HEK293 (cell line): Measurements from ENCODE around the gene ROM1.
A peak's percentile ranks its signal among the peaks of the same experiment; 100 is the strongest.

Experiments
- HIC1 ChIP-seq: fragments of 450-650 bp; formaldehyde crosslinking; IDR thresholded peaks from 2 replicates; pipeline ENCODE4 v1.5.1; 2016; ENCODE audit warnings: missing biosample characterization, missing genetic modification characterization
- KLF1 ChIP-seq: fragments of 450-650 bp; formaldehyde crosslinking; IDR thresholded peaks from 2 replicates; pipeline ENCODE4 v1.5.1; 2016; ENCODE audit warnings: missing biosample characterization, missing genetic modification characterization
- MYNN ChIP-seq: fragments of 450-650 bp; formaldehyde crosslinking; IDR thresholded peaks from 2 replicates; pipeline ENCODE4 v1.5.1; 2016; ENCODE audit warnings: missing biosample characterization, missing genetic modification characterization, borderline replicate concordance
- OVOL3 ChIP-seq: fragments of 450-650 bp; formaldehyde crosslinking; IDR thresholded peaks from 2 replicates; pipeline ENCODE4 v1.5.1; 2016; ENCODE audit warnings: missing biosample characterization, missing genetic modification characterization
- RBAK ChIP-seq: fragments of 450-650 bp; formaldehyde crosslinking; IDR thresholded peaks from 2 replicates; pipeline ENCODE4 v1.5.1; 2016; ENCODE audit warnings: missing biosample characterization, missing genetic modification characterization
- SALL2 ChIP-seq: fragments of 450-650 bp; formaldehyde crosslinking; IDR thresholded peaks from 2 replicates; pipeline ENCODE4 v1.5.0; 2017; ENCODE audit warnings: missing biosample characterization, mild to moderate bottlenecking, missing genetic modification characterization, borderline replicate concordance
- SCRT2 ChIP-seq: fragments of 450-650 bp; formaldehyde crosslinking; IDR thresholded peaks from 2 replicates; pipeline ENCODE4 v1.5.1; 2016; ENCODE audit warnings: missing biosample characterization, missing genetic modification characterization
- SETDB1 ChIP-seq: IDR thresholded peaks from one replicate; pipeline ENCODE4 v1.6.1; 2017; ENCODE audit warnings: mild to moderate bottlenecking, low read length, moderate library complexity, mixed read lengths; ENCODE audit not compliant: insufficient read length
- ZBTB48 ChIP-seq: fragments of 450-650 bp; formaldehyde crosslinking; IDR thresholded peaks from 2 replicates; pipeline ENCODE4 v1.5.1; 2016; ENCODE audit warnings: missing biosample characterization, missing genetic modification characterization
- ZFP3 ChIP-seq: fragments of 450-650 bp; formaldehyde crosslinking; IDR thresholded peaks from 2 replicates; pipeline ENCODE4 v1.5.1; 2016; ENCODE audit warnings: low read depth, missing biosample characterization, missing genetic modification characterization
- ZNF146 ChIP-seq: fragments of 450-650 bp; formaldehyde crosslinking; IDR thresholded peaks from 2 replicates; pipeline ENCODE4 v1.5.1; 2016; ENCODE audit warnings: missing biosample characterization, missing genetic modification characterization
- ZNF155 ChIP-seq: fragments of 450-650 bp; formaldehyde crosslinking; IDR thresholded peaks from 2 replicates; pipeline ENCODE4 v1.5.1; 2016; ENCODE audit warnings: missing biosample characterization, missing genetic modification characterization
- ZNF18 ChIP-seq: fragments of 450-650 bp; formaldehyde crosslinking; IDR thresholded peaks from 2 replicates; pipeline ENCODE4 v1.5.1; 2016; ENCODE audit warnings: missing biosample characterization, missing genetic modification characterization
- ZNF239 ChIP-seq: fragments of 450-650 bp; formaldehyde crosslinking; IDR thresholded peaks from 2 replicates; pipeline ENCODE4 v1.5.1; 2016; ENCODE audit warnings: missing biosample characterization, missing genetic modification characterization
- ZNF274 ChIP-seq, 2 experiments: fragments of 200-500 bp in 1 of 2; fragments of 450-650 bp in 1 of 2; sonication (Bioruptor generic) in 1 of 2; formaldehyde crosslinking in 1 of 2; IDR thresholded peaks; 2 replicates each; pipeline versions ENCODE4 v1.5.1 to v1.6.1; 2014 to 2016; ENCODE audit warnings: borderline replicate concordance in 1 of 2, inconsistent platforms in 1 of 2, low read length in 1 of 2, missing biosample characterization in 1 of 2, missing genetic modification characterization in 1 of 2
- ZNF292 ChIP-seq: fragments of 450-650 bp; formaldehyde crosslinking; IDR thresholded peaks from 2 replicates; pipeline ENCODE4 v1.5.1; 2016; ENCODE audit warnings: low read depth, missing biosample characterization, missing genetic modification characterization, borderline replicate concordance
- ZNF341 ChIP-seq: fragments of 450-650 bp; formaldehyde crosslinking; IDR thresholded peaks from 2 replicates; pipeline ENCODE4; 2016; ENCODE audit warnings: low read depth, missing biosample characterization, missing genetic modification characterization
- ZNF404 ChIP-seq: fragments of 450-650 bp; formaldehyde crosslinking; IDR thresholded peaks from 2 replicates; pipeline ENCODE4 v1.5.1; 2017; ENCODE audit warnings: missing biosample characterization, missing genetic modification characterization
- ZNF473 ChIP-seq: fragments of 450-650 bp; formaldehyde crosslinking; IDR thresholded peaks from 2 replicates; pipeline ENCODE4 v1.5.1; 2017; ENCODE audit warnings: missing biosample characterization, missing genetic modification characterization
- ZNF514 ChIP-seq: fragments of 450-650 bp; formaldehyde crosslinking; IDR thresholded peaks from 2 replicates; pipeline ENCODE4 v1.5.1; 2016; ENCODE audit warnings: missing biosample characterization, missing genetic modification characterization
- ZNF549 ChIP-seq: fragments of 450-650 bp; IDR thresholded peaks from 2 replicates; pipeline ENCODE4 v1.5.1; 2018; ENCODE audit warnings: missing biosample characterization, missing genetic modification characterization, mild to moderate bottlenecking, inconsistent platforms, moderate library complexity
- ZNF571 ChIP-seq: fragments of 450-650 bp; formaldehyde crosslinking; IDR thresholded peaks from 2 replicates; pipeline ENCODE4 v1.5.0; 2017; ENCODE audit warnings: missing biosample characterization, missing genetic modification characterization
- ZNF600 ChIP-seq: fragments of 450-650 bp; formaldehyde crosslinking; IDR thresholded peaks from 2 replicates; pipeline ENCODE4 v1.5.1; 2016; ENCODE audit warnings: missing biosample characterization, missing genetic modification characterization
- ZNF626 ChIP-seq: fragments of 450-650 bp; sonication (Bioruptor Pico); formaldehyde crosslinking; IDR thresholded peaks from 2 replicates; pipeline ENCODE4 v1.5.1; 2018; ENCODE audit warnings: missing biosample characterization, missing genetic modification characterization, inconsistent platforms
- ZNF670 ChIP-seq: fragments of 450-650 bp; formaldehyde crosslinking; IDR thresholded peaks from 2 replicates; pipeline ENCODE4 v1.5.1; 2016; ENCODE audit warnings: missing biosample characterization, missing genetic modification characterization, low read depth
- ZNF776 ChIP-seq: fragments of 450-650 bp; formaldehyde crosslinking; IDR thresholded peaks from 2 replicates; pipeline ENCODE4 v1.5.0; 2017; ENCODE audit warnings: missing biosample characterization, missing genetic modification characterization, borderline replicate concordance
- ZNF830 ChIP-seq: fragments of 450-650 bp; IDR thresholded peaks from 2 replicates; pipeline ENCODE4 v1.5.0; 2018; ENCODE audit warnings: missing biosample characterization, missing genetic modification characterization, low read depth, mild to moderate bottlenecking, moderate library complexity
- ZNF837 ChIP-seq: fragments of 450-650 bp; formaldehyde crosslinking; IDR thresholded peaks from 2 replicates; pipeline ENCODE4 v1.5.1; 2016; ENCODE audit warnings: missing biosample characterization, missing genetic modification characterization
- ZSCAN18 ChIP-seq: fragments of 450-650 bp; formaldehyde crosslinking; IDR thresholded peaks from 2 replicates; pipeline ENCODE4 v1.5.1; 2016; ENCODE audit warnings: missing biosample characterization, missing genetic modification characterization
- ZSCAN30 ChIP-seq: fragments of 450-650 bp; IDR thresholded peaks from 2 replicates; pipeline ENCODE4 v1.5.1; 2018; ENCODE audit warnings: missing biosample characterization, mild to moderate bottlenecking, missing genetic modification characterization, moderate library complexity
- TF ChIP-seq, protein P1 (sequence below): fragments of 450-650 bp; formaldehyde crosslinking; IDR thresholded peaks from 2 replicates; pipeline ENCODE4 v1.5.1; 2016; ENCODE audit warnings: missing biosample characterization, missing genetic modification characterization
- TF ChIP-seq, protein P2 (sequence below): fragments of 450-650 bp; IDR thresholded peaks from 2 replicates; pipeline ENCODE4 v1.5.1; 2018; ENCODE audit warnings: missing biosample characterization, missing genetic modification characterization
- TF ChIP-seq, protein P3 (sequence below): fragments of 450-650 bp; formaldehyde crosslinking; IDR thresholded peaks from 2 replicates; pipeline ENCODE4 v1.5.1; 2016; ENCODE audit warnings: missing biosample characterization, missing genetic modification characterization

The ROM1 gene

GRCh38 chr11:62664405-62665074, 51.5 kb downstream of the ROM1 start (continued):
- TF ChIP-seq ZNF626 (tag by site-specific recombination) (no peak), ZNF341 (tag by site-specific recombination) (peak; percentile 87), ZFP3 (tag by site-specific recombination) (no peak), ZNF146 (tag by site-specific recombination) (no peak), ZNF571 (no peak), ZNF473 (tag by site-specific recombination) (no peak), HIC1 (tag by site-specific recombination) (no peak), ZNF776 (tag by site-specific recombination) (no peak), ZNF239 (no peak), ZNF18 (tag by site-specific recombination) (no peak), ZNF155 (no peak), ZNF549 (tag by site-specific recombination) (no peak), ZNF514 (no peak), SCRT2 (tag by site-specific recombination) (peak; percentile 25; the same call in 1 of the 2 replicates), ZNF600 (tag by site-specific recombination) (no peak), ZBTB48 (tag by site-specific recombination) (no peak), ZNF274 (IDR thresholded peaks at IDR 0.05; ENCODE audit: low read length) (no peak), ZNF274 (tag by site-specific recombination; IDR thresholded peaks at IDR 0.05; ENCODE audit: borderline replicate concordance) (no peak), OVOL3 (tag by site-specific recombination) (no peak), ZSCAN30 (no peak), ZNF830 (no peak), SALL2 (tag by site-specific recombination) (no peak), ZNF404 (tag by site-specific recombination) (no peak), ZSCAN18 (tag by site-specific recombination) (no peak), SETDB1 (no peak), MYNN (tag by site-specific recombination) (no peak), ZNF837 (tag by site-specific recombination) (no peak), ZNF670 (tag by site-specific recombination) (no peak), ZNF292 (no peak), RBAK (tag by site-specific recombination) (no peak), KLF1 (tag by site-specific recombination) (no peak)
- TF ChIP-seq, protein P1, sequence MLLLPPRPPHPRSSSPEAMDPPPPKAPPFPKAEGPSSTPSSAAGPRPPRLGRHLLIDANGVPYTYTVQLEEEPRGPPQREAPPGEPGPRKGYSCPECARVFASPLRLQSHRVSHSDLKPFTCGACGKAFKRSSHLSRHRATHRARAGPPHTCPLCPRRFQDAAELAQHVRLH (tag by site-specific recombination), result no peak
- TF ChIP-seq, protein P2, sequence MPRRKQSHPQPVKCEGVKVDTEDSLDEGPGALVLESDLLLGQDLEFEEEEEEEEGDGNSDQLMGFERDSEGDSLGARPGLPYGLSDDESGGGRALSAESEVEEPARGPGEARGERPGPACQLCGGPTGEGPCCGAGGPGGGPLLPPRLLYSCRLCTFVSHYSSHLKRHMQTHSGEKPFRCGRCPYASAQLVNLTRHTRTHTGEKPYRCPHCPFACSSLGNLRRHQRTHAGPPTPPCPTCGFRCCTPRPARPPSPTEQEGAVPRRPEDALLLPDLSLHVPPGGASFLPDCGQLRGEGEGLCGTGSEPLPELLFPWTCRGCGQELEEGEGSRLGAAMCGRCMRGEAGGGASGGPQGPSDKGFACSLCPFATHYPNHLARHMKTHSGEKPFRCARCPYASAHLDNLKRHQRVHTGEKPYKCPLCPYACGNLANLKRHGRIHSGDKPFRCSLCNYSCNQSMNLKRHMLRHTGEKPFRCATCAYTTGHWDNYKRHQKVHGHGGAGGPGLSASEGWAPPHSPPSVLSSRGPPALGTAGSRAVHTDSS, result no peak
- TF ChIP-seq, protein P3, sequence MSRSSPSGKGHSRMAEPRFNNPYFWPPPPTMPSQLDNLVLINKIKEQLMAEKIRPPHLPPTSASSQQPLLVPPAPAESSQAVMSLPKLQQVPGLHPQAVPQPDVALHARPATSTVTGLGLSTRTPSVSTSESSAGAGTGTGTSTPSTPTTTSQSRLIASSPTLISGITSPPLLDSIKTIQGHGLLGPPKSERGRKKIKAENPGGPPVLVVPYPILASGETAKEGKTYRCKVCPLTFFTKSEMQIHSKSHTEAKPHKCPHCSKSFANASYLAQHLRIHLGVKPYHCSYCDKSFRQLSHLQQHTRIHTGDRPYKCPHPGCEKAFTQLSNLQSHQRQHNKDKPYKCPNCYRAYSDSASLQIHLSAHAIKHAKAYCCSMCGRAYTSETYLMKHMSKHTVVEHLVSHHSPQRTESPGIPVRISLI (tag by site-specific recombination), result no peak
